GM10847 (cell line): ENCODE measurements around the gene LIPF.

ENCODE experiments used
- POLR2A ChIP-seq: IDR thresholded peaks from 2 replicates; pipeline ENCODE4 v1.6.1; 2011; ENCODE audit not compliant: insufficient read length; ENCODE audit errors: extremely low read depth

LIPF gene

GRCh38 chr10:88660598-88660884, 3.7 kb upstream of the LIPF start:
- no peak for TF ChIP-seq POLR2A

- no peak for TF ChIP-seq POLR2A
These were observed 3.2 kb upstream of the LIPF start for GRCh38 chr10:88661018-88661417.

GRCh38 chr10:88661577-88661976, 2.7 kb upstream of the LIPF start:
- no peak for TF ChIP-seq POLR2A

- no peak for TF ChIP-seq POLR2A
These were observed 4.2 kb downstream of the LIPF start for GRCh38 chr10:88668465-88668864.

GRCh38 chr10:88670497-88670896, 6.3 kb downstream of the LIPF start:
- TF ChIP-seq POLR2A: no peak

GRCh38 chr10:88672041-88672440, 7.8 kb downstream of the LIPF start:
- TF ChIP-seq POLR2A: no peak

- no peak for TF ChIP-seq POLR2A
These were observed 12.2 kb downstream of the LIPF start for GRCh38 chr10:88676283-88677060.

GRCh38 chr10:88680958-88681357, 16.7 kb downstream of the LIPF start:
- TF ChIP-seq POLR2A: no peak

GRCh38 chr10:88682491-88682890, 18.2 kb downstream of the LIPF start:
- no peak for TF ChIP-seq POLR2A

GRCh38 chr10:88687853-88688467, 23.7 kb downstream of the LIPF start:
- no peak for TF ChIP-seq POLR2A

GRCh38 chr10:88689366-88689765, 25.1 kb downstream of the LIPF start:
- TF ChIP-seq POLR2A: no peak

- TF ChIP-seq POLR2A: no peak
These were observed 29.3 kb downstream of the LIPF start for GRCh38 chr10:88693392-88694020.

- no peak for TF ChIP-seq POLR2A
These were observed 38.8 kb downstream of the LIPF start for GRCh38 chr10:88702848-88703597.

- TF ChIP-seq POLR2A: no peak
These were observed 41.7 kb downstream of the LIPF start, which contains the start of gene LIPK for GRCh38 chr10:88705958-88706357. Gene LIPK, plus strand, starts transcription at chr10:88706249. Its CDS starts 18,295 bp downstream, at chr10:88724544.

- TF ChIP-seq POLR2A: no peak
These were observed 43.4 kb downstream of the LIPF start for GRCh38 chr10:88707429-88708155.

GRCh38 chr10:88715517-88715916, 51.3 kb downstream of the LIPF start:
- TF ChIP-seq POLR2A: no peak

- no peak for TF ChIP-seq POLR2A
These were observed 57.1 kb downstream of the LIPF start for GRCh38 chr10:88721392-88721791.
